ENCODE data around the gene WLS.
"Not testable (repeated sequence)": the region's sequence is repeated elsewhere in the genome, so short reads cannot be mapped to it uniquely, and the experiment has no call there.

Gene WLS

DNA sequence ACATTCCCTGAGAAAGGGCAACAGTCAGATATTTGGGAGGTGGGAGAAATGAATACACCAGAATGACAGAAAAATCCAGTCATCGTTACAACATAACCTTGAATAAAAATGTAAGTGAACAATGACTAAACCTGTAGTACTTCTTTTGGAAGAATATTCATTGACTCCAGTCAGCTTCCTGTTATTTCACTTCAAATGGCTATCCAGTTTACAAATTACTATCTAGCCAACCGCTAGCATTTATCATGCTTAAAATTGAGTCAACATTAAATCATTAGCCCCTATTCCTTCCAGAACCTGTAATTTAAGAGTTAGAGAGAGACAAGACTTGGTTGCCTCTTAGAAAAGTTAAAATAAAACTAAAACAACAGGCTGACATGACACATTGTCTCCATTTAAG, 33.6 kb downstream of the WLS start:
- DNase-seq, result peak in 1 of 3 experiments; percentile 33

DNA sequence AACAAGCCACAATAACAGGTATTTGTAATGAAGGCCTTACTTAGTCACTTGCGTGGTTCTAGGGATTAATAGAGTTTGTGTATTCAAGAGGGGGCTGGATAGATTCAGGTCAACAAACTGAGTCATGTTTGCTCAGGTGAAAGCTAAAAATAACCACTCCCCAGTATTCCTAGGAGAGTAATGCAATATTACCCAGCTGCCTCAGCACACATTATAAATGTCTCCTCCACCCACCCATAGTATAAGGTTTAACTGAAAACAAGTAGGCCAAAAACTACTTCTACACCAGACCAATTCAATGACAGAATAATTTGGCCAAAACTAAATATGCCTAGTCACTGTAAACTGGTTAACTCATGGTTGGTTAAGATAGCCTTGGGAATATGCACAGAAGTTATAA, 34.4 kb downstream of the WLS start:
- peak in 2 of 3 experiments; percentile 80 to 94 for DNase-seq

DNA sequence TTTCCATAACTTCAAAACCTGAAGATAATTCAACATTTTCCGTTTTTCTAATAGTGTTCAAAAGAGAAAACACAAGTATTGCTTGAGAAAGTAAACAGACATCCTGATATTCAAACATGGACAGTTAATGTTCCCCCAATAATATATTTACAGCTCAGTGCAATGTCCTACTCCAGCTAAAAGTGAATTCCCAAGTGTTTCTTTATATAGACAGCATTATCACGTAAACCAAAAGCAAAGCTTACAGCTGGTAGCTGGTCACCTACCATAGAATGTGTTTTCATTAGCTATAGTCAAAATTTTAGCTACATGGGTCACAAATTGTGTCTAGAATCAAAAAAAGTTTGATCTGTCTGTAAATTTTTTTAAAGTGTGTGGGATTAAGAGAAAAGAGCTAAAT, 34.9 kb downstream of the WLS start:
- peak in 1 of 3 experiments; percentile 80 for DNase-seq

DNA sequence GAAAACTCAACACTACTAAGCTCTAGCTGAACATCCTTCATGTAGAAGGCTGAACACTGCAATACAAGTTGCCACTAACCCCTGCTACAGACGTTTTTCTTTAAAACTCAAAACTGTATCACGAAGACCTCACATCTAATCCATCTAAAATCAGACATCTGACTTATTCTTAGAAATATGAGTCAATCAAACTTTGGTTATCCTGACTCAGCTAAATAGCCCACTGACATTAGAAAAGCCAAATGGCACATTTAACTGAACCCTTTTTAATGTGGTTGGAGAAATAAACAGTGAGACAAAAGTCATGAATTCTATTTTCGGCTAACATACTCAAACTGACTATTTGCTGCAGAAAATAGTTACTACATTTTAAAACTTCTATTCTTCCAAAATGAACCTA, 35.6 kb downstream of the WLS start:
- peak in 1 of 3 experiments; percentile 43 for DNase-seq

DNA sequence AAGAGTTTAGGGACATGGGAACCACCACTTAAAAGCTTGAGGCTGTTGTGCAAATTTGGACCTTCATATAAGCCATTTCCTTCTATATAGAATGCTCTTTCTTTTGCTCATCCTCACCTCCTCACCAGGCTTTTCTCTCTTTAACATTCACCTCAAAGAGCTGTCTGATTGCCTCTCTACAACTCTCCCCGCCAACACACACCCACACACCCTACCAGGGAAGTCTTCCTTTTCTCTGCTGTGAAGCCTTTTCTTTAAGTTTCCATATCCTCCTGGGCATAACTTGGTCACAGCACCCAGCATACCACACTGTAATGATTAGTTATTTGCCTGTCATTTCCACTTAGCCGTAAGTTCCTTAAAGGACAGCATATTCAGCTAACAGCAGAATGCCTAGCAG, 40.6 kb downstream of the WLS start:
- DNase-seq, result no peak

DNA sequence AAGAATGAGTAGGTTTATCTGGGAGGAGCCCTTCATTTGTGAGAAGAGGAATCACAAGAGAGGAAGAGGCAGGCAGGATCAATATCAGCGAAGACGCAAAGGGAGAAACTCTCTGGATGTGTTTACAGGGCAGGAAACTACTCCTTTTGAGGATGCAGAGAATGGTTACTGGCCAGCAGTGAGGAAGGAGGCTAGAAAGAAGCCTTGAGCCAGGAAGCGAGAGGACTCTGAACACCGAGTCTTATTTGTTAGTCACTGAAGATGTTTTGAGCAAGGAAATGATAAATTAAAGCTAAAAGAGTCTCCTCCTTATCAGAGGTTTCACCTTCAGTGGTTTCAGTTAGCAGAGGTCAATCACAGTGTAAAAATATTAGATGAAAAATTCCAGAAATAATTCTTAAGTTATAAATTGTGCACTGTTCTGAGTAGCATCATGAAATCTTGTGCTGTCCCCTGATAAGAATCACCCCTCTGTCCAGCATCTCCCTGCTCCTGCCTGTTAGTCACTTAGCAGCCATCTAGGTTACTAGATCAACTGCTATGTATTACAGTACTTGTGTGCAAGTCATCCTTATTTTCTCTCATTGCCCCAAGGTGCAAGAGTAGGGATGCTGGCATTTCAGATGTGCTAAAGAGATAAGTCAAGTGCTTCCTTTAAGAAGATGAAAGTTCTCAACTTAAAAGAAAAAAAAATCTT, 43.5 kb downstream of the WLS start:
- DNase-seq, result no peak

DNA sequence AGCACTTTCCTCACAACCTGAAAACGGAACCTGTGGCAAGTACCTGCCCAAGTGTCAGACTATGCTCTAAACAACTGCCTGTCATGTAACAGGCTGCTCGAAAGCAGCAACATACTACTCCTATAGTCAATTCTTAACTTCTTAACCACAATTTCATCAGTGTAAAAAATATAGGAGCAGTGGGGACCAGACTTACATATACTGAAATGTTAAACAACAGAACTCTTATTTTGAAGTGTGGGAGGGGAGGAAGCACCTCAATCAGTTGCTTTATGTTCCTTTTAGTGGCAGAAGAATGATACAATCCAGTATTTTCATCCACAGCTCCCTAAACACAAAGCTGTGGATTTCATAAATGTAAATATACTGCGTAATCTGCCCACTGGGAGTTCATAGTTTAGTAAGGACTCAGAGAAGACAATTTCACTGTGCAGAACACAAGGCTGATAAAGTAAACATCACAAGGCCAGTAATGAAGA, 44.2 kb downstream of the WLS start:
- DNase-seq, result no peak

DNA sequence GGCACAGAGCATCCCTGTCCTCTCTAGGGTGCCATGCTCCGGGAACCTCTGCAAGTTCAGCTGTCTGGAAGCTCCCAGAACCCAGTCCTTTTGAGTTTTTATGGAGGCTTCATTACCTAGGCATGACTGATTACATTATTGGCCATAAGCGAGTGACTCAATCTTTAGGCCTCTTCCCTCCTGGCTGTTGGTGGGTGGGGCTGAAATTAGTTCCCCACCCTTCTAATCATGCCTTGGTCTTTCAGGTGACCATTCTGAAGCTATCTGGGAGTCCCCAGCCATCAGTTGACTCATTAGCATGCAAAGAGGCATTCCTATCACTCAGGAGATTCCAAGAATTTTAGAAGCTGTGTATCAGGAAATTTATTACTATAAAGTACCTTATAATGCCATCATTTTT, 46.6 kb downstream of the WLS start:
- DNase-seq, result no peak

DNA sequence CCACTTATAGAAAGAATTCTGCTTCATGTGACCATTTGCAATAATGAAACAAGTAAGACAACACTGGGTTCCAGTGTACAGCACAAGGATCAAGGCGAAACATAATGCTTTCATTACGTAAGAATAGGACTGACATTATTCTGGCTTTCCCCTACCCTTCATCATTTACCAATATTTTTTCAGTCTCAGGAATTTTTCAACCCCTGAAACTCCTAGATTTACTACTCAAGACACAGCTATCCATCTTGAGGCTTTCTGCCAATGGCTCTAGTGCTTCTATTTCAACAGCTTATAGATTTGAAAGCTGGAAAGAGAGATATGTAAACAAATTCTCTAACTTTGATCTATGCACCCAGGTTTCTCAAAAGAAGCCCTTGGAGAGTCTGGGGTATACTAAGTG, 48.4 kb downstream of the WLS start:
- DNase-seq, result no peak

DNA sequence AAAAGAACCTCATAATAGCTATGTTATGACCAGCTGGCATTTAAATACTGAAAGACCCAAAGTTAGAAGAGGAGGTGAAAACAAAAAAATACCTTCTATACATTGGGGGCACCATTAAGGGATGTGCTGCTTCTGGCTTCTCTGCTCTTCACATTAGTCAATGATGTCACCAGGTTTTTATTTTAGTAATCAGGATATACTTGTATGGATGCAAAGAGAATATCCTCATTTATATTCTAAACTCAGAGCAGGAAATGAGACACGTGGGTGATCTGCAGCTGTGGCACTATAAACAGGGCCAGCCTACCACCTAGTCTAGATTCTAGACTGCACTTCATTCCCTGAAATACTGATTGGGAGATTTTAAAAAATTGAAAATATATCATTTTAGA, 51.2 kb downstream of the WLS start:
- DNase-seq, result no peak

DNA sequence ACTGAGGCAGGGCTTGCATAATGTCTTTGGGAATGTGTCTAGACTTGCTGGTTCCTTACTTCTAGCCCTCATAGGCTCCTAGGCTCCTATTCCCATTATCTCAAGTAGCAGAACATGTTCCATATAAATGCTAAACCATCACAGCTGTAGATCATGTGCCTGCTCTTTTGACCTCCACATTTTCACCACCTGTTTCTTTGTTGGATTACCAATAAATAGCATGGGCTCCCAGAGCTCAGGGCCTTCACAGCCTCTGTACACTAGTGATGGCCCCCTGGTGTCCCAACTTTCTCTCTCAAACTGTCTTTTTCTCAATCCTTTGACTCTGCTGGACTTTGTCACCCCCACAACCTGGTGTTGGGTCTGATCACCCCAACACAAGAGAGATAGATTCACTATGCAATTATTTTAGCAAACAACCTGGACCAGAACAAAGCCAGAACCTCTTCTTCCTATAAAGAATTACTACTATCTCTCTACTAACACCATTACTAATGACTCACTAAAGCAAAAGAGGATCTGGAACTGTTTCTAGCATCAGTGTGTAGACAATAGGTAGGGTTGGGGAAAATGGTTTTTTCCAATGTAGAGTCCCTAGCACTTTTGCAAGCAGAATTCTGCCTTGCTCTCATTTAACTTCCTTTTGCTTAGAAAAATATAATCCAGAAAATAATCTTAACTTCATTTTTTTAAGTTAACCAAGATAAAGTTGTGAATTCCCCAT, 51.7 kb downstream of the WLS start:
- DNase-seq, result no peak

DNA sequence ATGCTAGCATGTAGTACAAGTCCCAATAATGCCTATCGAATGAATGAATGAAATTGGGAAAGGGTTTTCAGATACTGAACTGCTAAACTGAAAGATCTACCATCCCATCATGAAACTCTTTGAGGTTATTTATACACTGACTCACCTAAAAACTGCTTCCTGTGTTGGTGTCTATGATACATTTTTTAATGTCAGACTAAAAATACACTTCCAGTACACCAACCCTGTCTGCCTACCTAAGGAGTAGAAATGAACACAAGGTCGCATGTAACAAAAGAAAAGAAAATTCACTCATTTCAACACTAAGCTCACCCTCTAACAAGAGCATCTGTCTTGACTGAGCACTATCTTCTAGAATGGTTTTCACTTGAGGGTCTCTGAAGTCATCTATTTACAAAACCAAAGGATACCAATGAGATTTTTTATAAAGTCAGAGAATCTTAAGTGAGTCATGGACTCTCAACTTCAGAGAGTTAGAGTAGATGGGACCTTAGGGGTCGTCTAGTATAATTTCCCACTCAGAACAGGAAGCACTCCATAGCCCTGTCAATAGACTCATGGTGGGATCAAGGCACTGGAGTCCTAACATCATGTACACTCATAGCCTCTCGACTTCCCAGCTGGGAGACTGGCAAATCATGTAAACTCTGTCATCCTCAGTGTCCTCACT, 53.4 kb downstream of the WLS start:
- no peak for DNase-seq

DNA sequence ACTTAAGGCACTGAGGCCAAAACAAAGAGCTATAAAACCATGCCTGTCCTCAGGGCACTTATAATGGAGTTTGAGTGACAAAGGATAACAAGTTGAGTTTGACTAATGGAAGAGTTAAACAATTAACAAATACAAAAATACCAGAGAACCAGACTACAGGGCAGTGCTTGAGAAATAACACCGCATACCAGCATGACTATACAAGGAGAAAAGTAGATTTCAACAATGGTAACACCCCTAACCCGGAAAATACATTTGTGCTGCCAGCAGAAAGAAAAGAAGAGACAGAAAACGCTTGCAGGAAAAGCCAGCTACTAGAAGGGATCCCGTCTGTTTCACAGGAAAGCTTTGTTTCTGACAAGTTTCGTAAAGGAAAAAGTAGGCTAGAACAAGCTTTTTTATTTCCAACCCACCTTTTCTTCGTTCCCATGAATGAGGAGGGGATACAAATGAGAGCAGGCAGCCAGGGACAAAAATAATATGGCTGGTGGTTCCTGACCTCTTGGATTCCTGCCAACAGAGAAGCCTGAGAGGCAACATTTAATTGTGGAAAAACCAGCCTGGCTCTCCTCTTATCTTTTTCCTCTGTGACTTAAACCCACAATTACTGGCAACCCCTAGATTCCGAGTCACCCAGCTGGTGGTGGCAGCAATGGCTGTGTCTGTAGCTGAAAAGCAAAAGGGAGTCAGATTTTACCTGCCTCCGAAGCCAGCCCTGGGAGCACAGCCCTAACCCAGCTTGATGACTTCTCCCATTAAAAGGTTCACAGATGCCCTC, 56.5 kb downstream of the WLS start:
- DNase-seq, result peak; percentile 36 to 96 (median 81)

DNA sequence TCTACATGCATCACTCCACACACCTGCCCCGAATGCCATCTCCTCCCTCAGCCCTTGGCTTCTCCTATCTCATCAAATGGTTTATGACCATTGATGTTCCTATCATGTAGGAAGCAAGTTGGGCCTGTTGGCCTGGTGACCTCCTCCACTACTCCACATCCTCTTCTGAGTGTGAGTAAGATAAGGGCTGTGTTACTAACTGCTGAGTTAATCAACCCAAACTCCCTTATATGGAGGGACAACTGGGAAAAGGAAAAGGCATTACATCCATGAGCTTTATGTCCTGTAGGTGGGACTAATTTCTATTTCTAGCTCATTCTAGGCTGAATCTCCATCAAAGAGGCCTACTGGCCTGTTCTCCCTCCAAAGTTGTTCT, 57.6 kb downstream of the WLS start:
- no peak for DNase-seq

DNA sequence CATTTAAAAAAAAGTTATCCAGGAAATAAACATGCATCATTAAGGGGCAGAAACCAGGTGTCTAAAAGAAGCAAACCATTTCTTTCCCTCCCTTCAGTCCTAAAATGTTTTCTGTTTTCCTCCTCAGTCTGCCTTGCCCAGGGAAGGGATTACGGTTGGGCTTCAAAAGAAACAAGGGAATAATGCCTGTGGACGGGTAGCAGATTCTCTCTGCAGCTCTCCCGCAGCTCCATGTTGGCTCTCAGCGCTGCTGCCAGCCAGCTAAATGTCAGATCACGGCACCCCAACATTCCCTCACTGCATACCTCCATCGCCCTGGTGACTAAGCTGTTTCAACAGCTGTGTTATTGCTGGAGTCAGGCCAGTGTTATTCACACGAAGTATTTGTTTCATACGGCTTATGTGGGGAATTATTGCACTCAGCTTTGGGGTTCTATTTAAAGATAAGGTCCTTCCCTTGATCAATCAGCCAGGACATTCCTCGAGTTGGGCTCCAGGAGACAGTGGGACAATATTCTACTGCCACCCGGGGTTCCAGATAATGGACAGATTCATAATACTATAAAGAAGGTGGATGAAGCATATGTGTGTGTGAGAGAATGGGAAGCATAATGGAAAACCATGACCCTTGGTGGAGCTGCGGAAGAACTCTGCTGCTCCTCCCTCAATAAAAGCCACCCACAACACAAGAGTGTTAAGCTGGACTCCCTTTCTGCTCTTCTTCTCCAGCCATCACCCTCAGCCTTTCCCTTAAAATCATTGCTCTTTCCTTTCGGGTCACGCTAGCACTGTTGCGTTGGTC, 58.2 kb downstream of the WLS start:
- peak in 2 of 3 experiments; percentile 56 to 67 for DNase-seq

DNA sequence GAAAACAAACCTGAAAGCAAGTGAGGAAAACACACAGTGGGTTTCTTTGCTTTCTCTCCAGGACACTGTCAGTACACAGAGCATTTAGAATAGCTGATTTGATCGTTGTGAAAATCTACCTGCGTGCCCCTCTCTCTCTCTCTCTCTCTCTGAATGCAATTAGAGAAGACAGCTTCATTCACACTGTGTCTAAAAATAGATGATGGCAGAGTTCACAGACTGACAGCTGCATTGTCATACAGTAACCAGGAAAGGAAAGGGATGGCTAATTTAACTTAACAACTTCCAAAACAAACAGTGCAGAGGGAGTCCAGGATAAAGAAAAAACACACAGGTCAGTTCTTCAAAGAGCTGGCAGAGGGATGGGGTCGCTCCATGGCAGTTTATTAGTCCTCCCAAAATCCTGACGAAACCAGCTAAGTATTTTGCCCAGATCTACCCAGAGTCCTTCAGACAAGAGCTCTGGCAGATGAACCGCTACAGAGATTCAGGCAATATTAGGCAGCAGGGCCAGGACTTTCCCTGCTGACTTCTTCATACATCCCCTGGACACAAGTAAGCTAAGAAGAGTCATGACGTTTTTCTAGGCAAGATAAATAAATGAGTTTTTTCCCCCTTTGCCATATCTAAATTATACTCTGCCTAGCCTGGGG, 58.9 kb downstream of the WLS start:
- DNase-seq, result peak; percentile 42 to 96 (median 65)

DNA sequence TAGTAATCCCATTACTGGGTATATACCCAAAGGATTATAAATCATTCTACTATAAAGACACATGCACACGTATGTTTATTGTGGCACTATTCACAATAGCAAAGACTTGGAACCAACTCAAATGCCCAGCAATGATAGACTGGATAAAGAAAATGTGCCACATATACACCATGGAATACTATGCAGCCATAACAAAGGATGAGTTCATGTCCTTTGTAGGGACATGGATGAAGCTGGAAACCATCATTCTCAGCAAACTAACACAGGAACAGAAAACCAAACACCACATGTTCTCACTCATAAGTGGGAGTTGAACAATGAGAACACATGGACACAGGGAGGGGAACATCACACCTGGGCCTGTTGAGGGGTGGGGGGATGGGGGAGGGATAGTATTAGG, 60.5 kb downstream of the WLS start:
- DNase-seq, result not testable (repeated sequence)

DNA sequence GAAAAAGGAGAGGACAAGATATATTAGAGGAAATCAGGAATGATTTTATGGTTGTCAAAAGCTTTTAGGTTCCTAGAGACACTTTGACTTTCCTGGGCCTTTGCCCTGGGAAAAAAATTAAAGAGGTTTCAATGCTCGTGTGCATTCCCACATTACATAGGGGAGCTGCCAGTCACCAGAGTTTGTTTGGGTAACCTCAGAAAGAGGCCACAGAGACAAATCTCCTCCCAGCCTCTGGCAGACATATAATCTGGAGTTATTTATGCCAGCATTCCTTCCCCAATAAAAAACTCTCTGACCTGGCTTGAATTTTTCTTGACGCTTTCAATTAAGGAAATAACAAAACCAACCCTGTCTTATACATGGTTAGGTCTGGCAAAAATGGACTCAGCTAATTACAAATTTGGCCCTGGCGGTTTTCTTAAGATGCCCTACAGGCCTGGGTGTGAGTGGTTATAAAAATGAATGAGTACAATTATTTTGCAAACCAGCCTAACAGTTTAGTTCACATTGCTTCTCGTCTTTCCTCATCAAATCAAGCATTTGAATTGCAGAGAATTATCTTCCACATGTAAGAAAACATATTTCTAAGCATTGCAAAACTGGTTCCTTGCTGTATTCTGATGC, 63.7 kb downstream of the WLS start:
- no peak for DNase-seq

DNA sequence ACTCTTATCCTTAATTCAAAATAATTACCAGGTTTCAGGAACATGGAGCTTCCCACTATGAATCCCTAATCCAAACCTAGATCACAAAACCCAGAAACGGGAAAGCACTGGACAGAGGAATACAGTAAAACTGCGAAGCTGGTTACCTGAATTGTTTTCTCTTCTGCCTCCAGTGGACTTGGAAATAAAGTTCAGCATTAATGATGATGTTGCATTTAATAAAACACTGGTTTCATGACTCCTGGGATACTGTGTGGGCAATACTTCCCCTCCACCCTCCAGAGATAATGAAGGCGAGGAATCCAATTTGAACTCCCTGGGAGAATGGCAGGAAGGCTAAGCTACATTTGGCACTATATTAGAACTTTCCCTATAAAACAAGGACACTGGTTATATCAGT, 65.1 kb downstream of the WLS start:
- DNase-seq, result no peak

DNA sequence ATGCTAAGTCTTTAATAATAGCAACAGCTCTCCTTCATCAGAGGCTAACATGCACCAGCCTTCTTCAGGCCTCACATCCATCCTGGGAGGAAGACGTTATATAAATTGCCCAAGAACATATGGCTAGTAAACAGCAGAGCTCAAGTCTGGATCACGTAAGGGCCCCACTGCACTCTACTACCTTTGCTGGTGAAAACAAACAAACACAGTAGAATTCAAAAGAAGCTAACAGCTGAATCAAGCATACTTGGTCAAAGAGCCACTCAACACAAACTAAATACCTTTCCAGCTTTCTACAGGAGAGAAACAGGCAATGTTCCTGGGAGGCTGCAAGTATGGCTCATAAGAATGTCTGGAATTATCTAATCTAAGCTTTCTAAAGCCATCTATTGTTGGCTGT, 66.0 kb downstream of the WLS start:
- DNase-seq, result no peak

DNA sequence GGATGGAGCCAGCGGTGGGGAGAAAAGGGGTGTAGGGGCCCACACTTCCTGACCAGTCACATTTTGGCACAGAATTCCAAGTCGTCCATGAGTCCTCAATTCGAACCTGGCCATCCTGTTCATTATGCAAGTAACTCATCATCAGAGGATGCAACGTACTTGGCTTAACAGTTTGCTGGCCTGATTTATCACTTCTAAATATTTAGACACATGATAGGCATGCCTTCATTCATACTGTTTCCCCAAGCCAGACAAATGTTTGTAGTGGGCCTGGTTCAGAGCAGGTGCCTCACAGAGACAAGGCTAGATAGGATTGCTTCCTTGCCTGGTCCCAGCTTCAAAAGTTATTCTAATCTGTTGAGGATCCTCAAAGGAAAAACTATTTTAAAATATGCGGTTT, 66.7 kb downstream of the WLS start:
- DNase-seq, result no peak
